Smooth muscle cell (in vitro differentiated cells): ENCODE results near the gene DENND1A. TPM values are rescaled to one million over a fixed set of nuclear protein-coding genes. Genes with fewer than 3 reads are reported as not detected.

Source experiments
- DNase-seq: peaks from one replicate; lab custom pipeline; 2025; ENCODE audit not compliant: unreplicated experiment; lab: John Stamatoyannopoulos, UW
- H2AFZ ChIP-seq: fragments of 200-600 bp; sonication (generic); 2 replicates; pipeline ENCODE4 v1.6.0; 2016; ENCODE audit warnings: antibody characterized with exemption, low read depth, mild to moderate bottlenecking
- H3F3A ChIP-seq: fragments of 200-600 bp; sonication (generic); 2 replicates; pipeline ENCODE4 v1.6.0; 2017; ENCODE audit warnings: antibody characterized with exemption, low read depth
- H3K27ac ChIP-seq: fragments of 200-600 bp; sonication (generic); 2 replicates; pipeline ENCODE4 v1.5.1; 2016; ENCODE audit warnings: low read depth, mild to moderate bottlenecking
- H3K27me3 ChIP-seq: fragments of 200-600 bp; sonication (generic); 2 replicates; pipeline ENCODE4 v1.6.1; 2016; ENCODE audit warnings: low read depth, mild to moderate bottlenecking
- H3K36me3 ChIP-seq: fragments of 200-600 bp; sonication (generic); 2 replicates; pipeline ENCODE4 v1.5.1; 2016; ENCODE audit warnings: low read depth
- H3K4me1 ChIP-seq: fragments of 200-600 bp; sonication (generic); 2 replicates; pipeline ENCODE4 v1.5.1; 2016; ENCODE audit warnings: low read depth
- H3K4me2 ChIP-seq: fragments of 200-600 bp; sonication (generic); 2 replicates; pipeline ENCODE4 v1.6.0; 2016; ENCODE audit warnings: mild to moderate bottlenecking
- H3K4me3 ChIP-seq: fragments of 200-600 bp; sonication (generic); 2 replicates; pipeline ENCODE4 v1.5.1; 2016; ENCODE audit warnings: mild to moderate bottlenecking
- H3K79me2 ChIP-seq: fragments of 200-600 bp; sonication (generic); 2 replicates; pipeline ENCODE4 v1.6.0; 2016; ENCODE audit warnings: low read depth, mild to moderate bottlenecking
- H3K9ac ChIP-seq: fragments of 200-600 bp; sonication (generic); 2 replicates; pipeline ENCODE4 v1.6.0; 2016; ENCODE audit warnings: low read depth
- H3K9me3 ChIP-seq: fragments of 200-600 bp; sonication (generic); replicated peaks from 2 replicates; pipeline ENCODE4 v1.5.1; 2016; ENCODE audit warnings: low read depth
- H4K20me1 ChIP-seq: fragments of 200-600 bp; sonication (generic); 2 replicates; pipeline ENCODE4 v1.6.0; 2016; ENCODE audit warnings: low read depth
- WGBS: methylation state at CpG from one replicate; pipeline ENCODE4 v1.1.7; 2016; ENCODE audit warnings: low lambda C conversion rate; 5-methylcytosine and 5-hydroxymethylcytosine counted together
- polyA plus RNA-seq: library from polyadenylated mRNA; unstranded; fragments of >200 nt; fragmentation: Nextera tagmentation; extraction: Ambion mirVana; gene quantifications from 2 replicates; pipeline ENCODE4 v1.2.1, GENCODE V29; 2016
- total RNA-seq: library from RNA; depleted of rRNA; stranded (reverse); fragments of >200 nt; gene quantifications from 2 replicates; pipeline ENCODE4 v1.2.3, GENCODE V29; 2014
- TF ChIP-seq, protein P1 (sequence below): fragments of 200-600 bp; sonication (generic); IDR thresholded peaks from 2 replicates; pipeline ENCODE4 v1.5.1; 2017; ENCODE audit warnings: borderline replicate concordance, mild to moderate bottlenecking, antibody characterized with exemption; ENCODE audit not compliant: insufficient read depth, poor library complexity, severe bottlenecking

Gene DENND1A
- total and polyA plus RNA-seq, 2 experiments from 2014 or later = 8.1 to 20.2 TPM

DNA sequence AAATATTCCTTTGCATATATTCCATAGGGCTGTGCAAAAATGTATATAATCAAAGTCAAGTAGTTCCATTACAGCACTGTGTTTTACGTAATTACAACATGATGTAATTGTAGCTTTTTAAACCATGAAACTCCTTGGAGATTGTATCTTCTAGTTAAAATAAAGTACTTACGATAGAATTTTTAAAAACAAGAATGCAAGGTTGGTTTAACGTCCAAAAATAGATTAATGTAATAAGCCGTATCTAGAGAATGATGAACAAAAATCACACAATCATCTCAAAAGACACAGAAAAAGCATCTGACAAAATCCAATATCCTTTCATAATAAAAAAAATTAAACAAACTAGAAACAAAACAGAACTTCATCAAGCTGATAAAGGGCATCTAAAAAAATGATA, 86.2 kb downstream of the DENND1A start:
- TF ChIP-seq, protein P1, sequence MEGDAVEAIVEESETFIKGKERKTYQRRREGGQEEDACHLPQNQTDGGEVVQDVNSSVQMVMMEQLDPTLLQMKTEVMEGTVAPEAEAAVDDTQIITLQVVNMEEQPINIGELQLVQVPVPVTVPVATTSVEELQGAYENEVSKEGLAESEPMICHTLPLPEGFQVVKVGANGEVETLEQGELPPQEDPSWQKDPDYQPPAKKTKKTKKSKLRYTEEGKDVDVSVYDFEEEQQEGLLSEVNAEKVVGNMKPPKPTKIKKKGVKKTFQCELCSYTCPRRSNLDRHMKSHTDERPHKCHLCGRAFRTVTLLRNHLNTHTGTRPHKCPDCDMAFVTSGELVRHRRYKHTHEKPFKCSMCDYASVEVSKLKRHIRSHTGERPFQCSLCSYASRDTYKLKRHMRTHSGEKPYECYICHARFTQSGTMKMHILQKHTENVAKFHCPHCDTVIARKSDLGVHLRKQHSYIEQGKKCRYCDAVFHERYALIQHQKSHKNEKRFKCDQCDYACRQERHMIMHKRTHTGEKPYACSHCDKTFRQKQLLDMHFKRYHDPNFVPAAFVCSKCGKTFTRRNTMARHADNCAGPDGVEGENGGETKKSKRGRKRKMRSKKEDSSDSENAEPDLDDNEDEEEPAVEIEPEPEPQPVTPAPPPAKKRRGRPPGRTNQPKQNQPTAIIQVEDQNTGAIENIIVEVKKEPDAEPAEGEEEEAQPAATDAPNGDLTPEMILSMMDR = no peak
- no peak for DNase-seq
- H3K4me2 ChIP-seq = no peak overlapping the region
- H3K4me3 ChIP-seq = no peak overlapping the region
- H3K27me3 ChIP-seq = no peaks in the 10 kb centered on the region
- H3K79me2 ChIP-seq = no peaks in the 10 kb centered on the region
- WGBS = 98% methylated on average over 4 of the region's 4 CpGs
- H4K20me1 ChIP-seq = no peaks in the 10 kb centered on the region
- no peak overlapping the region for H3K27ac ChIP-seq
- H3K9me3 ChIP-seq = peaks cover 20% of the 10 kb centered on the region
- H2AFZ ChIP-seq = no peak overlapping the region
- H3K36me3 ChIP-seq = peaks cover 20% of the 10 kb centered on the region
- H3K4me1 ChIP-seq = no peaks in the 10 kb centered on the region
- H3K9ac ChIP-seq = no peak overlapping the region
- no peaks in the 10 kb centered on the region for H3F3A ChIP-seq

DNA sequence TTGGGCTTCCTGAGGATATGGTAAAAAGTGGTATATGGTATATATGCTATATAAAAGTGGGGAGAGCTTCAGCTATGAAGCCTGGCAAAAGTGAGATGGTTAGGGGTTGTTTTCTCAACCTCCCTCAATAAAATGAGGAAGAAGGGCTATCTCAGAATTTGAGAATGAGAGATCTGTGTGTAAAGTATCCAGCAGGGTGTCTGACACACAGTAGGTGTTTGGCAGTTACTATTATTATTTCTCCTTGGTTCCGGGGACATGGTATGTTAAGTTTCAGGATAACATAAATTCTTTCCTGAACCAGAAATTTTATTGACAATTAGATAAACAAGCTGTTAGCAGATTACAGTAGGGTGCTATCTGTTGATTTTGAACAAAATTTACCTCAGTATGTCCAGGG, 94.1 kb downstream of the DENND1A start:
- Histone ChIP-seq H2AFZ (no peak overlapping the region), H3K79me2 (no peaks in the 10 kb centered on the region), H3K27ac (no peak overlapping the region), H3K36me3 (no peaks in the 10 kb centered on the region), H3K9me3 (no peaks in the 10 kb centered on the region), H3K4me3 (no peak overlapping the region), H3K27me3 (no peaks in the 10 kb centered on the region), H3F3A (no peaks in the 10 kb centered on the region), H3K9ac (no peak overlapping the region), H3K4me2 (no peak overlapping the region), H3K4me1 (peaks cover 22% of the 10 kb centered on the region), H4K20me1 (peaks cover 6% of the 10 kb centered on the region)
- DNase-seq = no peak
- 73% methylated on average over 1 of the region's 1 CpG for WGBS
- TF ChIP-seq, protein P1 = no peak

DNA sequence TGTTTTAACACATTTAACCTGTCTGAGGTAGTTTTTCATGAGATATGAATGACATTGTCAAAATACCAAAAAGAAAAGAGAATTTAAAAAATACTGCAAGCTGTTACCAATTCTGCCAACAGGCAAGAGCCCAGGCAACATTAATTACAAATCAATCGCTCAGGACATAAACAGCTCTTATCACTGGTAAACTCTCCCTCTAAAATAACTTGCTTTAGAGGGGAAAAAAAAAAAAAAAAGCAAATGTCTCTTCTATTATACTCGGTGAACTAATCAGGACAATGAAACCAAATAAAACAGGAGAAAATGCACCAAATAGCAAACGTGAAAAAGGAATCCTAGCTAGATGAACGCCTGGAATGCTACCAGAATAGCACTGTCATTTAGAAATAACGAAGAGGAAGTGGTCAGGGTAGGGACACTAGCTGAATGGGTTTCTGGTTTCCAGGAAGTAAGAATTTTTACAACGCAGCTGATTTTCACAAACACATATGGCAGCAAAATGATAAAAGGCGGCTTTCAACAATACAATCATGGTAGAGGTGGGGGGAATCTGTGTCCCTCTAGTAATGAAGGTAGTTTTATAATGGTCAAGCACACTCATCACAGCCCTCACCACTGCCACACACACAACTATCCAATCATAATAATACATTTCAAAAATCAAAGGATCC, 94.9 kb downstream of the DENND1A start:
- 50% methylated on average over 7 of the region's 7 CpGs for WGBS
- Histone ChIP-seq H3K4me1 (peaks cover 22% of the 10 kb centered on the region), H2AFZ (no peak overlapping the region), H3K36me3 (no peaks in the 10 kb centered on the region), H3K4me2 (no peak overlapping the region), H3F3A (no peaks in the 10 kb centered on the region), H3K9ac (no peak overlapping the region), H4K20me1 (peaks cover 6% of the 10 kb centered on the region), H3K27ac (no peak overlapping the region), H3K4me3 (no peak overlapping the region), H3K9me3 (peaks cover 1% of the 10 kb centered on the region), H3K27me3 (no peaks in the 10 kb centered on the region), H3K79me2 (no peaks in the 10 kb centered on the region)
- DNase-seq = no peak
- TF ChIP-seq, protein P1 = no peak
